ENCODE measurements around the gene CKS1B. TPM values are rescaled to one million over a fixed set of nuclear protein-coding genes. Genes with fewer than 3 reads are reported as not detected.
A peak's percentile ranks its signal among the peaks of the same experiment; 100 is the strongest.
"Not testable (repeated sequence)": the region's sequence is repeated elsewhere in the genome, so short reads cannot be mapped to it uniquely, and the experiment has no call there.

CKS1B gene
- total and polyA plus RNA-seq, 2 donors (not counting 1 experiment from before 2014, with no cell fraction given) = 16.8 to 33.0 TPM

DNA sequence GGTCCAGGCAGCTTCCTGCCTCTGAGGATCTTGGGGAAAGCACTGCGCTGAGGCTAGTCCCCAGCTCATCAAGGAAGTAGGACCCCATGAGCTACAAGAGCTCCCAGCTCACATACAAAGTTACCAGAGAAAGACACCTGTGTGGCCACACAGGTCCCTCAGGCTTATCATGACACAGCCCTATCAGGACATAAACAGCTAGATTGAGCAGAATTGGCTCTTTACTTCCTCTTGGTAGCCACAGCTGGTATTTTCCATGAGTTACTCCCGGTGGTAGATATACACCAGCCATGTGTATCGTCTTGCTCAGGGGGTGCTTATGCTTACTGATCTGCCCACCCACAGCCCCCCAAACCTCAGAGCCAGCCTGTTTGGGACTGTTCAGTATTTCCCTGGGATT is 20.1 kb downstream of the CKS1B start:
- Histone ChIP-seq H3K36me3 (replicated peaks in 1 of 2; ENCODE audit: control extremely low read depth in 1 of 2, control insufficient read depth in 1 of 2, extremely low read depth in 1 of 2, insufficient read depth in 2 of 2, low read length in 1 of 2) (peaks cover 0 to 19% of the 10 kb centered on the region in 2 experiments), H3K27ac (ENCODE audit: low read length in 2 of 2) (no peak overlapping the region), H3K27me3 (replicated peaks in 1 of 4; ENCODE audit: control extremely low read depth in 1 of 4, control insufficient read depth in 3 of 4, insufficient read depth in 4 of 4, low read length in 3 of 4) (no peaks in the 10 kb centered on the region), H3K9me3 (ENCODE audit: control extremely low read depth in 1 of 3, control insufficient read depth in 2 of 3, insufficient read depth in 1 of 3, low read length in 2 of 3) (no peaks in the 10 kb centered on the region), H3K9ac (ENCODE audit: low read length) (no peak overlapping the region), H4K20me1 (ENCODE audit: control insufficient read depth, insufficient read depth, low read length, poor library complexity, severe bottlenecking) (peaks cover 9% of the 10 kb centered on the region), H3K4me2 (replicated peaks; ENCODE audit: low read depth, low read length, poor library complexity, severe bottlenecking) (no peak overlapping the region), H3K4me1 (ENCODE audit: control insufficient read depth in 2 of 2, insufficient read depth in 2 of 2, low read length in 2 of 2) (peaks cover 6 to 10% of the 10 kb centered on the region in 2 donors), H3K79me2 (ENCODE audit: control insufficient read depth, insufficient read depth, low read length) (peaks cover 5% of the 10 kb centered on the region), H2AFZ (ENCODE audit: insufficient read depth, low read depth, low read length, poor library complexity, severe bottlenecking) (no peak overlapping the region), H3K4me3 (ENCODE audit: control extremely low read depth in 1 of 5, extremely low read depth in 1 of 5, insufficient read depth in 1 of 5, low read depth in 2 of 5, low read length in 4 of 5) (no peak overlapping the region)
- CTCF ChIA-PET = interaction anchor here (0.9 to 18.4 kb wide), 6 partner anchors 11 to 56 kb away, joined by 4 to 295 read pairs (median 6); partner anchors contain the start of genes ADAM15 and FLAD1
- Mint-ChIP-seq H3K4me3 (no peak overlapping the region), H3K4me1 (peaks cover 18% of the 10 kb centered on the region), H3K27me3 (no peaks in the 10 kb centered on the region), H3K9me3 (ENCODE audit: insufficient read depth) (no peaks in the 10 kb centered on the region), H3K27ac (peak overlapping the region; percentile 34)
- TF ChIP-seq, protein P1, sequence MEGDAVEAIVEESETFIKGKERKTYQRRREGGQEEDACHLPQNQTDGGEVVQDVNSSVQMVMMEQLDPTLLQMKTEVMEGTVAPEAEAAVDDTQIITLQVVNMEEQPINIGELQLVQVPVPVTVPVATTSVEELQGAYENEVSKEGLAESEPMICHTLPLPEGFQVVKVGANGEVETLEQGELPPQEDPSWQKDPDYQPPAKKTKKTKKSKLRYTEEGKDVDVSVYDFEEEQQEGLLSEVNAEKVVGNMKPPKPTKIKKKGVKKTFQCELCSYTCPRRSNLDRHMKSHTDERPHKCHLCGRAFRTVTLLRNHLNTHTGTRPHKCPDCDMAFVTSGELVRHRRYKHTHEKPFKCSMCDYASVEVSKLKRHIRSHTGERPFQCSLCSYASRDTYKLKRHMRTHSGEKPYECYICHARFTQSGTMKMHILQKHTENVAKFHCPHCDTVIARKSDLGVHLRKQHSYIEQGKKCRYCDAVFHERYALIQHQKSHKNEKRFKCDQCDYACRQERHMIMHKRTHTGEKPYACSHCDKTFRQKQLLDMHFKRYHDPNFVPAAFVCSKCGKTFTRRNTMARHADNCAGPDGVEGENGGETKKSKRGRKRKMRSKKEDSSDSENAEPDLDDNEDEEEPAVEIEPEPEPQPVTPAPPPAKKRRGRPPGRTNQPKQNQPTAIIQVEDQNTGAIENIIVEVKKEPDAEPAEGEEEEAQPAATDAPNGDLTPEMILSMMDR (IDR thresholded peaks at IDR 0.05) = no peak
- no peak for TF ChIP-seq EZH2 (IDR thresholded peaks at IDR 0.05; ENCODE audit: borderline replicate concordance, insufficient read depth, low read depth, low read length, poor library complexity, severe bottlenecking)
- intact Hi-C loops (cut with micrococcal nuclease) = no loop called here
- 20% methylated on average over 3 of the region's 3 CpGs for WGBS (ENCODE audit: insufficient coverage)
- POLR2A ChIA-PET = interaction anchor here (0.7 to 1.4 kb wide), 4 partner anchors 11 to 384 kb away, joined by 3 to 7 read pairs (median 6); partner anchors contain the start of gene FLAD1
- DNase-seq (no peak), ATAC-seq (ENCODE audit: low read depth) (no peak)

DNA sequence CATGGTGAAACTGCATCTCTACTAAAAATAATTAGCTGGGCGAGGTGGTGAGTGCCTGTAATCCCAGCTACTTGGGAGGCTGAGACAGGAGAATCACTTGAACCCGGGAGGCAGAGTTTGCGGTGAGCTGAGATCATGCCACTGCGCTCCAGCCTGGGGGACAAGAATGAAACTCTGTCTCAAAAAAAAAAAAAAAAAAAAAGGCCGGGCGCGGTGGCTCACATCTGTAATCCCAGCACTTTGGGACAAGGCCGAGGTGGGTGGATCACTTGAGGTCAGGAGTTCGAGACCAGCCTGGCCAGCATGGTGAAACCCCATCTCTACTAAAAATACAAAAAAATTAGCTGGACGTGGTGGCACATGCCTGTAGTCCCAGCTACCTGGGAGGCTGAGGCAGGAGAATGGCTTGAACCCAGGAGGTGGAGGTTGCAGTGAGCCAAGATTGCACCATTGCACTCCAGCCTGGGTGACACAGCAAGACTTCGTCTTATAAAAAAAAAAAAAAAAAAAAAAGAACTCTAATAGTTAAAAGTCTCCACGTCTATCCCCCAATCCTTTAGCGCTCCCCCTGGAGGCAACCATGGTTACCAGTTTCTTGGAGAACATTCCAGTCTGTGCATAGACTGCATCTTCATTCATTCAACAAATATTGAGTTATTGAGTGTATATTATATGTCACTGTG is 21.0 kb downstream of the CKS1B start:
- WGBS (ENCODE audit: insufficient coverage) = no CpG with 5 or more reads among the region's 13 CpGs
- peaks cover 0 to 11% of the 10 kb centered on the region in 2 experiments for H3K36me3 ChIP-seq (replicated peaks in 1 of 2; ENCODE audit: control extremely low read depth in 1 of 2, control insufficient read depth in 1 of 2, extremely low read depth in 1 of 2, insufficient read depth in 2 of 2, low read length in 1 of 2)
- H3K4me1 Mint-ChIP-seq = peaks cover 23% of the 10 kb centered on the region
- H2AFZ ChIP-seq (ENCODE audit: insufficient read depth, low read depth, low read length, poor library complexity, severe bottlenecking); H3K79me2 ChIP-seq (ENCODE audit: control insufficient read depth, insufficient read depth, low read length); H3K9me3 Mint-ChIP-seq (ENCODE audit: insufficient read depth); H3K27ac ChIP-seq (ENCODE audit: low read length in 2 of 2); H3K27me3 ChIP-seq (replicated peaks in 1 of 4; ENCODE audit: control extremely low read depth in 1 of 4, control insufficient read depth in 3 of 4, insufficient read depth in 4 of 4, low read length in 3 of 4); H3K4me3 Mint-ChIP-seq; H3K4me2 ChIP-seq (replicated peaks; ENCODE audit: low read depth, low read length, poor library complexity, severe bottlenecking); H3K9me3 ChIP-seq (ENCODE audit: control extremely low read depth in 1 of 3, control insufficient read depth in 2 of 3, insufficient read depth in 1 of 3, low read length in 2 of 3); intact Hi-C loops (cut with micrococcal nuclease); H3K27ac Mint-ChIP-seq; H3K9ac ChIP-seq (ENCODE audit: low read length); H3K4me3 ChIP-seq (ENCODE audit: control extremely low read depth in 1 of 5, extremely low read depth in 1 of 5, insufficient read depth in 1 of 5, low read depth in 2 of 5, low read length in 4 of 5); H3K27me3 Mint-ChIP-seq; H4K20me1 ChIP-seq (ENCODE audit: control insufficient read depth, insufficient read depth, low read length, poor library complexity, severe bottlenecking); ATAC-seq (ENCODE audit: low read depth): not testable (repeated sequence)
- peak; percentile 22 for DNase-seq
- H3K4me1 ChIP-seq (ENCODE audit: control insufficient read depth in 2 of 2, insufficient read depth in 2 of 2, low read length in 2 of 2) = peaks cover 11 to 17% of the 10 kb centered on the region in 2 donors
- POLR2A ChIA-PET = interaction anchor here (0.7 to 1.4 kb wide), 6 partner anchors 12 to 385 kb away, joined by 3 to 8 read pairs (median 6); partner anchors contain the start of gene FLAD1
- CTCF ChIA-PET = interaction anchor here (0.7 to 18.4 kb wide), 8 partner anchors 12 to 174 kb away, joined by 3 to 295 read pairs (median 4); partner anchors contain the start of genes FLAD1 and PMVK

All from B cell (primary cell).